ENCODE data around the gene CORO2B. TPM values are rescaled to one million over a fixed set of nuclear protein-coding genes. Genes with fewer than 3 reads are reported as not detected.

CORO2B gene
- polyA plus RNA-seq, 1 donor from 2014 or later, result 15.1 TPM

DNA sequence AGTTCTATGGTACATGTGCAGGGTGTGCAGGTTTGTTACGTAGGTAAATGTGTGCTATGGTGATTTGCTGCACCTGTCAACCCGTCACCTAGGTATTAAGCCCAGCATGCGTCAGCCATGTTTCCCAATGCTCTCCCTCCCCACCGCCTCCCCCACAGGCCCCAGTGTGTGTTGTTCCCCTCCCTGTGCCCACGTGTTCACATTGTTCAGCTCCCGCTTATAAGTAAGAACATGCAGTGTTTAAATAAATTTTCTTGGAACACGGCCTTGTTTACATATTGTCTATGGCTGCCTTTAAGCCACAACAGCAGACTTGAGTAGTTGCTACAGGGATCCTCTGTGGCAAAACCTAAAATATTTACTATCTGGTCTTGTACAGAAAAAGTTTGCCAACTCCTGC, 41.3 kb upstream of the CORO2B start:
- Histone ChIP-seq H2AFZ (ENCODE audit: low read depth, low read length) (no peak overlapping the region), H3K9me2 (ENCODE audit: insufficient read depth, low read length) (no peaks in the 10 kb centered on the region), H3K4me2 (ENCODE audit: low read length) (no peak overlapping the region), H3K9me3 (ENCODE audit: low read length) (no peaks in the 10 kb centered on the region), H3K27me3 (ENCODE audit: insufficient read depth, low read depth, low read length) (no peaks in the 10 kb centered on the region), H3K9ac (ENCODE audit: low read length) (no peak overlapping the region), H3K4me3 (ENCODE audit: low read length) (no peak overlapping the region), H3K79me2 (replicated peaks; ENCODE audit: insufficient read depth, low read length) (no peaks in the 10 kb centered on the region), H3F3A (ENCODE audit: insufficient read depth, low read length, poor library complexity, severe bottlenecking) (no peaks in the 10 kb centered on the region), H3K36me3 (ENCODE audit: insufficient read depth, low read length) (no peaks in the 10 kb centered on the region), H4K20me1 (ENCODE audit: insufficient read depth) (no peaks in the 10 kb centered on the region), H3K27ac (ENCODE audit: low read length) (no peak overlapping the region)
- TF ChIP-seq, protein P1, sequence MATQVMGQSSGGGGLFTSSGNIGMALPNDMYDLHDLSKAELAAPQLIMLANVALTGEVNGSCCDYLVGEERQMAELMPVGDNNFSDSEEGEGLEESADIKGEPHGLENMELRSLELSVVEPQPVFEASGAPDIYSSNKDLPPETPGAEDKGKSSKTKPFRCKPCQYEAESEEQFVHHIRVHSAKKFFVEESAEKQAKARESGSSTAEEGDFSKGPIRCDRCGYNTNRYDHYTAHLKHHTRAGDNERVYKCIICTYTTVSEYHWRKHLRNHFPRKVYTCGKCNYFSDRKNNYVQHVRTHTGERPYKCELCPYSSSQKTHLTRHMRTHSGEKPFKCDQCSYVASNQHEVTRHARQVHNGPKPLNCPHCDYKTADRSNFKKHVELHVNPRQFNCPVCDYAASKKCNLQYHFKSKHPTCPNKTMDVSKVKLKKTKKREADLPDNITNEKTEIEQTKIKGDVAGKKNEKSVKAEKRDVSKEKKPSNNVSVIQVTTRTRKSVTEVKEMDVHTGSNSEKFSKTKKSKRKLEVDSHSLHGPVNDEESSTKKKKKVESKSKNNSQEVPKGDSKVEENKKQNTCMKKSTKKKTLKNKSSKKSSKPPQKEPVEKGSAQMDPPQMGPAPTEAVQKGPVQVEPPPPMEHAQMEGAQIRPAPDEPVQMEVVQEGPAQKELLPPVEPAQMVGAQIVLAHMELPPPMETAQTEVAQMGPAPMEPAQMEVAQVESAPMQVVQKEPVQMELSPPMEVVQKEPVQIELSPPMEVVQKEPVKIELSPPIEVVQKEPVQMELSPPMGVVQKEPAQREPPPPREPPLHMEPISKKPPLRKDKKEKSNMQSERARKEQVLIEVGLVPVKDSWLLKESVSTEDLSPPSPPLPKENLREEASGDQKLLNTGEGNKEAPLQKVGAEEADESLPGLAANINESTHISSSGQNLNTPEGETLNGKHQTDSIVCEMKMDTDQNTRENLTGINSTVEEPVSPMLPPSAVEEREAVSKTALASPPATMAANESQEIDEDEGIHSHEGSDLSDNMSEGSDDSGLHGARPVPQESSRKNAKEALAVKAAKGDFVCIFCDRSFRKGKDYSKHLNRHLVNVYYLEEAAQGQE (IDR thresholded peaks at IDR 0.05; ENCODE audit: borderline replicate concordance), result no peak
- no peak for TF ChIP-seq TAF1 (IDR thresholded peaks at IDR 0.05; ENCODE audit: low read depth)
- TF ChIP-seq SMC3 (conservative IDR thresholded peaks at IDR 0.05; ENCODE audit: poor library complexity), result no peak
- TF ChIP-seq, protein P2, sequence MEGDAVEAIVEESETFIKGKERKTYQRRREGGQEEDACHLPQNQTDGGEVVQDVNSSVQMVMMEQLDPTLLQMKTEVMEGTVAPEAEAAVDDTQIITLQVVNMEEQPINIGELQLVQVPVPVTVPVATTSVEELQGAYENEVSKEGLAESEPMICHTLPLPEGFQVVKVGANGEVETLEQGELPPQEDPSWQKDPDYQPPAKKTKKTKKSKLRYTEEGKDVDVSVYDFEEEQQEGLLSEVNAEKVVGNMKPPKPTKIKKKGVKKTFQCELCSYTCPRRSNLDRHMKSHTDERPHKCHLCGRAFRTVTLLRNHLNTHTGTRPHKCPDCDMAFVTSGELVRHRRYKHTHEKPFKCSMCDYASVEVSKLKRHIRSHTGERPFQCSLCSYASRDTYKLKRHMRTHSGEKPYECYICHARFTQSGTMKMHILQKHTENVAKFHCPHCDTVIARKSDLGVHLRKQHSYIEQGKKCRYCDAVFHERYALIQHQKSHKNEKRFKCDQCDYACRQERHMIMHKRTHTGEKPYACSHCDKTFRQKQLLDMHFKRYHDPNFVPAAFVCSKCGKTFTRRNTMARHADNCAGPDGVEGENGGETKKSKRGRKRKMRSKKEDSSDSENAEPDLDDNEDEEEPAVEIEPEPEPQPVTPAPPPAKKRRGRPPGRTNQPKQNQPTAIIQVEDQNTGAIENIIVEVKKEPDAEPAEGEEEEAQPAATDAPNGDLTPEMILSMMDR (IDR thresholded peaks at IDR 0.05; ENCODE audit: poor library complexity, severe bottlenecking), result no peak
- no peak for TF ChIP-seq MXI1 (conservative IDR thresholded peaks at IDR 0.05; ENCODE audit: poor library complexity, severe bottlenecking)
- no peak for TF ChIP-seq POLR2AphosphoS5 (IDR thresholded peaks at IDR 0.05)
- no peak for TF ChIP-seq EZH2 (IDR thresholded peaks at IDR 0.05; ENCODE audit: borderline replicate concordance, insufficient read depth, low read length, poor library complexity, severe bottlenecking)
- TF ChIP-seq RAD21 (conservative IDR thresholded peaks at IDR 0.05), result no peak
- TF ChIP-seq EP300 (conservative IDR thresholded peaks at IDR 0.05; ENCODE audit: poor library complexity, severe bottlenecking), result no peak

DNA sequence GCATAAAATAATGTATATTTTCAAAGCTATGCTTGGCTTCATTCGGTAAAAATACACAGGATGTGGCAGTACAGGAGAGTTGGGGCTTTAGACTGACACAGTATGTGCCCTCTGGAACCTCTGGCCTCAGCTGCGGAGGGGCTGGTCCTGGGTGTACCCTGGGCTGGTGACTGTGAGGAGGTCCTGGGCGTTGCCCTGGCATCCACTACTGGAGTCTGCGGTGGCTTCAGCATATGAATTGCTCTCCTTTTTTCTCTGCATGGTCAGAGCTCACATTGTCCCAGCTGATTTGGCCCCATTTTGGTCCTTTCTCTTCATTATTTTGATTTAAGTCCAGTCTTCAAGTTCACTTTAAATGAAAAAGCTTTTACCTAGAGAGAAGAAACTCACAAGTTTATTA, 40.5 kb upstream of the CORO2B start:
- Histone ChIP-seq H3K36me3 (ENCODE audit: insufficient read depth, low read length) (no peaks in the 10 kb centered on the region), H2AFZ (ENCODE audit: low read depth, low read length) (no peak overlapping the region), H3K9me2 (ENCODE audit: insufficient read depth, low read length) (no peaks in the 10 kb centered on the region), H3K27me3 (ENCODE audit: insufficient read depth, low read depth, low read length) (no peaks in the 10 kb centered on the region), H3K79me2 (replicated peaks; ENCODE audit: insufficient read depth, low read length) (no peaks in the 10 kb centered on the region), H3K9ac (ENCODE audit: low read length) (no peak overlapping the region), H3K4me2 (ENCODE audit: low read length) (no peak overlapping the region), H4K20me1 (ENCODE audit: insufficient read depth) (no peaks in the 10 kb centered on the region), H3F3A (ENCODE audit: insufficient read depth, low read length, poor library complexity, severe bottlenecking) (no peaks in the 10 kb centered on the region), H3K27ac (ENCODE audit: low read length) (no peak overlapping the region), H3K4me3 (ENCODE audit: low read length) (no peak overlapping the region), H3K9me3 (ENCODE audit: low read length) (no peaks in the 10 kb centered on the region)
- TF ChIP-seq EP300 (conservative IDR thresholded peaks at IDR 0.05; ENCODE audit: poor library complexity, severe bottlenecking) (no peak), SMC3 (conservative IDR thresholded peaks at IDR 0.05; ENCODE audit: poor library complexity) (no peak), TAF1 (IDR thresholded peaks at IDR 0.05; ENCODE audit: low read depth) (no peak), POLR2AphosphoS5 (IDR thresholded peaks at IDR 0.05) (no peak), RAD21 (conservative IDR thresholded peaks at IDR 0.05) (no peak), MXI1 (conservative IDR thresholded peaks at IDR 0.05; ENCODE audit: poor library complexity, severe bottlenecking) (no peak), EZH2 (IDR thresholded peaks at IDR 0.05; ENCODE audit: borderline replicate concordance, insufficient read depth, low read length, poor library complexity, severe bottlenecking) (no peak)
- TF ChIP-seq, protein P1 (IDR thresholded peaks at IDR 0.05; ENCODE audit: borderline replicate concordance), result no peak
- TF ChIP-seq, protein P2 (IDR thresholded peaks at IDR 0.05; ENCODE audit: poor library complexity, severe bottlenecking), result no peak

All from neural cell (in vitro differentiated cells).